Stimulated activated CD4-positive, alpha-beta T cell treated with anti-CD3 and anti-CD28 coated beads, Interleukin-15, amount 100 ng/mL, for 1 hour (primary cell): Measurements from ENCODE around the gene CTDNEP1.

ENCODE experiments used
- DNase-seq, 2 donors: peaks; one replicate each; pipeline ENCODE4 v3.0.0-alpha.2; 2020; ENCODE audit warnings: low read depth in 1 of 2, low spot score in 1 of 2

Gene CTDNEP1

DNA sequence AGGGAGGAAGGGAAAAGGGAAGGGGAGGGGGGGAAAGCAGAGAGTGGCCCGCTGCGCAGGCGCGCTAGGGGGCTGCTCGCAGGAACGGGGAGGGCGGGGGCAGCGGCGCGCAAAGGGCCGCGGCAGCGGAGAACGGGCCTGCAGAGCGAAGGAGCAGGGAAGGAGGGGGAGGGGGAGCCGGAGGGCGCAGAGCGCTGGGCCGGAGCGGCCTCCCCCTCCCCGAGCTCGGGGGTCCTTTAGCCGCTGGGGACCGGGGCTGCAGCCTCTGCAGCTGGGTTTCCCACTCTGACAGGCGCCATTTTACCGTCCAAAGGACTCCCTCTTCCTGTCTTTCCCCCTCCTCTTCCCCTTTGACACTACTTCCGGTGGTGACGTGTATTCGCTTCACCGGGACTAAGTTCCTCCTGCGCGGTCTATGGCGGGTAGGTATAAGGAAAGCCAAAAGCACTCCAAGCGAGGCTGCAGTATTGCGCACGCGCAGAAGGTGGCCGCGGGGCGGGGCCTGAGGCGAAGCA lies at the start of gene CTDNEP1:
Gene CTDNEP1 (minus strand): TSS at position 74 of the 515 bp plus-strand sequence. CDS start 438 bp downstream, outside the sequence.
- DNase-seq = peak; percentile 97 to 98

DNA sequence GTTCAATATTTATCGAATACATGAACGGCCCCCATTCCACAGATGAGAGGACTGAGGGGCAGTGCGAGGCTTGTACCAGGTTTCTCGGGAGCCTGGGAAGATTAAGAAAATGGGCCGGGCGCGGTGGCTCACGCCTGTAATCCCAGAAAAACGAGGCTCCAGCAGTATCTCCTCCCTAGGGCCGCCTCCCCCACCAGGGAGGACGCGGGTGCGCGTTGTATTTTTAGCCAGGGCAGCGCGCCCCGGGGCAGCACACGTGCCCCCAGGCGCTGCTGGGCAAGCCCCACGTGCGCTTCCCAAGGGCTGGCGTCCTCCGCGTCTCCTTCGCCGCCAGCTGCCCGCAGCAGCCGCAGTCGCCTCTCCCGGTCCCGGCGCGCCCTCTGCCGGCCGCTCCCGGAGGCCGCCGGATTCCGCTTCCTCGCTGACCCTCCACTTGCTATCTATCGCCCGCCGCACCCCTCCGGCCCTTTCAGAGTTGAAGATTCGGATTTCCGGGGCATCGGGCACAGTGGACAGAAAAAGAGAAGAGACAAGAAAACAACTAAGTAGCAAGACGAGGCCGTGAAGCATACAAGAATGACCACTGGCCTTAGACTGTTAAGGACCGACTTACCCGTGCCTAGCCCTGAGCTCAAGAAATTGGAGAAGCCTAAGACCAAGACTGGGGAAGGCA lies 44.8 kb upstream of the CTDNEP1 start:
- peak in 1 of 2 donors; percentile 58 for DNase-seq

DNA sequence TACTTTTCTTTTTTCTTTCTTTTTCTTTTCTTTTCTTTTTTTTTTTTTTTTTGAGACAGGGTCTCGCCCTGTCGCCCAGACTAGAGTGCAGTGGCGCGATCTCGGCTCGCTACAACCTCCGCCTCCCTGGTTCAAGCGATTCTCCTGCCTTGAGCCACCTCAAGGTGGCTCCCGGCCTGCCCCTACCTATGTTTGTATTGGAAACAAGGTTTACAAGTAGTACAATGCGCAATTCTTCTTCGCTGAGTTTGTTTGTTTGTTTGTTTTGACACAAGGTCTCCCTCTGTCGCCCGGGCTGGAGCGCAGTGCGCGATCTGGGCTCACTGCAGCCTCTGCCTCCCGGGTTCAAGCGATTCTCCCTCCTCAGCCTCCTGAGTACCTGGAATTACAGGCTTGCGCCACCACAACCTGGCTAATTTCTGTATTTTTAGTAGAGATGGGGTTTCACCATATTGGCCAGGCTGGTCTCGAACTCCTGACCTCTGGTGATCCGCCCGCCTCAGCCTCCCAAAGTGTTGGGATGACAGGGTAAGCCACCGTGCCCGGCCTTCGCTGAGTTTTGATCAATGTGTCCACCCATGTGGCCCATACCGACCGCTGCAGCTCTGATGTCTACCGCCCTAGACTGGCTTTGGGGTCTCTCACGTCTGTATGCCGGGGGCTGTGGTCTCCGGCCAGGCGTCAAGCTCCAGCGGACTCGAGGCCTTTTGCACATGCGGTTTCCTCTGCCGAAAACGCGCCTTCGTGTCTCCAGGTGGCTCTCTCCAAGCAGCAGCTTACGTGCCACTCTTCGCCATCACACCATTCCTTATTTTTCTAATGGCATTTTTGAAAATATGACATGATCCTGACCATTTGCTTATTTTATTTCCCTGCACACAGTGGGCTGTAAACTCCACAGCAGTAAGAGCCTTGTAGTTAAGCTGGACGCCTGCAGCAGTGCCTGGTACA lies 44.0 kb upstream of the CTDNEP1 start:
- DNase-seq = no peak

- peak; percentile 51 to 63 for DNase-seq
Observed at GRCh38 chr17:7294614-7295153, 43.1 kb upstream of the CTDNEP1 start, which contains the start of gene YBX2. YBX2 (minus strand) TSS chr17:7294639; CDS start chr17:7294500, 139 bp downstream.

DNA sequence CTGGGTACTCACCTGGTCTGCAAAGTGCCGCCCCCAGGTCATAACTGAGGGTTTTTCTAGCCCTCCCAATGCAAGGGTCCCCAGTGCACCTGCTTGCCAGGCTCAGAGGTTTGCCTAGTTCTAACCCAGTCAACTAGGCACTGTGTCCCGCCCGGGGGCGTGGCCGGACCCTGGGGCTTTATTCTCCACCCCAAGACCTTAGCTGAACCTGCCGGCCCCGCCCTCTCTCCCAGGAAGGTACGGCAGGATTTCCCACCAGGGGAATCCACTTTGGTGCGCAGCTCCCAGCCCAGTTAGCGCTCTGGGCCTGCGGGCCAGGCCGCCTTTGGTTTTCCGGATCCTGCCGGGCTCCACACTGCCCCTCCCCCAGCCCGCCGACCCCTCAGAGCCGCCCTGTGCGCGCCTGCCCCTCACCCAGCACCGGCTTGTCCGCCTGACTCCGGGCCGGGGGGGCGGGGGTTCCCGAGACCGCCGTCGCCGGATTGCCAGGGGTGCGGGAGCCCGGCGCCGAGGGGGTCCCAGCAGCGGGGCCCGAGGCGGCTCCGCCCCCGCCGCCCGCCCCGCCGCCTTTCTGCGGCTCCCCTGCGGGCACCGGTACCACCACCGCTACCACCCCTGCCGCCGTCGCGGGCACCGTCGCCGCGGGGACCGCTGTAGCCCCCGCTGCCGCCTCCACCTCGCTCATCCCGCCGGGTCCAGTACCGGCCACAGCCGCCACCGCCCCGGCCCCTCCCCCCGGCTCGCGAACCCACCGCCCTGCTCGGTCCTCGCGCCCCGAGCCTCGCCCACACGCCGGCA lies 42.5 kb upstream of the CTDNEP1 start:
- DNase-seq = no peak

GRCh38 chr17:7293159-7293558 lies 41.6 kb upstream of the CTDNEP1 start:
- no peak for DNase-seq

DNA sequence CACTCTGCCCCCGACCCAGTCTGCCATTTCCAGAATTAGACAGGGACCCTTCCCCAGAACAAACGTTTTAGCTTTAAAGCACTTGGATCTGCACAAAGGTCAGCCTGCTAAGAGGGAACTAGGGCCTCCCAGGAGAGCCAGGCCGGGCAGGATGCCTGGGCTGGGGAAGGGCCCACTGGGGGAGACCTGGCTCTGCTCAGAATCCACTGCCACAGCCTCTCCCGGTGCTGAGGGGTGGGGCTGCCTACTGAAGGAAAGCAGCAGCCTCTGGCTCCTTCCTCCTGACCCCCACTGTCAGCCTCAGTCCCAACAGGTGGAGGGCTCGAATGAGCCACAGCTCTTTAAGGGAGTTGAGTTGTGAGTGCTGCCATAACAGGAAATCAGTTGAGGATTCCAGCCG lies 41.2 kb upstream of the CTDNEP1 start:
- DNase-seq = no peak

- no peak for DNase-seq
Observed at GRCh38 chr17:7292194-7292593, 40.7 kb upstream of the CTDNEP1 start.

DNA sequence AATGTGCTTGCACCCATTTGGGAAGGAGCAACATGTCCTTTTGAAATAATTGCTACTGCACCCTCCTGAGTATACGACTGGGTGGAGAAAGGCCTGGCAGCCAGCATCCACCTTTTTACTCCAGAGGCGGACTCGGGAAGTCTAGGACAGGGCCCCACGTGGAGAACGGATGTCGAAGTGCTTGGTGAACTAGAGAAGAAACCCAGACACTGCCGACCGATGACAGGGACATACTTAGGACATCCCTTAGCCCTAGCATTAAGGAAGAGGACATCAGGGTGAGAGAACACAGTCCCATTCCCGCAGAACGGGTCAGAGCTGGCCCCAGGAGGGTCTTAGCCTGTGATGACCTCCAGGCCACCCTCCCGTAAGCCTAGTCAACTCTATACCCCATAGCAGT lies 39.2 kb upstream of the CTDNEP1 start:
- DNase-seq = no peak

DNA sequence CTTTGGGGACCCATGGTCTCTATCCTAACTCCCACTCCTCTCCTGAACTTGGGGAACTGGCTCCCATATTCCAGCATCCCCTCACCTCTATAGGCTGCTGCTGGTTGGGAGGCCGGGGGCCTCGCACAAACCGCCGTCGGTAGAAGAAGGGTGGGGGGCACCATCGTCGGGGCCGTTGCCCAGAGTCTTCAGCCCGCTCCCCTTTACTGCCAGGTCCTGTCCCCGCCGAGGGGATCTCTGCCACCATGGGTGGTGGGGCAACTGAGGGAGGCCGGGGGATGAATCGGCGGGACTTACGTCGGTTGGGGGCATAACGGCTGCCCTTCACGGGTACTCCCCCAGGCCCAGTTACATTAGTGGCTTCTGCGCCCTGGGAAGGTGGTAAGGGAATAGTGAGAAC lies 38.6 kb upstream of the CTDNEP1 start:
- no peak for DNase-seq

- DNase-seq = no peak
Observed at GRCh38 chr17:7289256-7290032, 37.9 kb upstream of the CTDNEP1 start.

DNA sequence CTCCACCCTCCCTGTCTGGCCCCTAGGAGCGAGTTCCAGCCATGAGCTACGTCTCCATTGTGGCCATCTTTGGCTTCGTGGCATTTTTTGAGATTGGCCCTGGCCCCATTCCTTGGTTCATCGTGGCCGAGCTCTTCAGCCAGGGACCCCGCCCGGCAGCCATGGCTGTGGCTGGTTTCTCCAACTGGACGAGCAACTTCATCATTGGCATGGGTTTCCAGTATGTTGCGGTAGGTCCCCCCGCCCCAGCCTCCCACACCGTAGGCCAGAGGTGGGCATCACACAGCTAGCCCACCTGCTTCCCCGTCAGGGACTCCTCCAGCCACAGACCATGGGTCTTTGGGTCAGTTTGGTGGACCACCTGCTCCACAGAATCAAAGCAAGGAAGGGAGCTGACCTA lies 34.1 kb upstream of the CTDNEP1 start:
- DNase-seq = no peak

GRCh38 chr17:7284911-7285310 lies 33.4 kb upstream of the CTDNEP1 start:
- no peak for DNase-seq

GRCh38 chr17:7283471-7284216 lies 32.1 kb upstream of the CTDNEP1 start:
- DNase-seq = no peak

GRCh38 chr17:7282752-7283321 lies 31.3 kb upstream of the CTDNEP1 start:
- DNase-seq = no peak

DNA sequence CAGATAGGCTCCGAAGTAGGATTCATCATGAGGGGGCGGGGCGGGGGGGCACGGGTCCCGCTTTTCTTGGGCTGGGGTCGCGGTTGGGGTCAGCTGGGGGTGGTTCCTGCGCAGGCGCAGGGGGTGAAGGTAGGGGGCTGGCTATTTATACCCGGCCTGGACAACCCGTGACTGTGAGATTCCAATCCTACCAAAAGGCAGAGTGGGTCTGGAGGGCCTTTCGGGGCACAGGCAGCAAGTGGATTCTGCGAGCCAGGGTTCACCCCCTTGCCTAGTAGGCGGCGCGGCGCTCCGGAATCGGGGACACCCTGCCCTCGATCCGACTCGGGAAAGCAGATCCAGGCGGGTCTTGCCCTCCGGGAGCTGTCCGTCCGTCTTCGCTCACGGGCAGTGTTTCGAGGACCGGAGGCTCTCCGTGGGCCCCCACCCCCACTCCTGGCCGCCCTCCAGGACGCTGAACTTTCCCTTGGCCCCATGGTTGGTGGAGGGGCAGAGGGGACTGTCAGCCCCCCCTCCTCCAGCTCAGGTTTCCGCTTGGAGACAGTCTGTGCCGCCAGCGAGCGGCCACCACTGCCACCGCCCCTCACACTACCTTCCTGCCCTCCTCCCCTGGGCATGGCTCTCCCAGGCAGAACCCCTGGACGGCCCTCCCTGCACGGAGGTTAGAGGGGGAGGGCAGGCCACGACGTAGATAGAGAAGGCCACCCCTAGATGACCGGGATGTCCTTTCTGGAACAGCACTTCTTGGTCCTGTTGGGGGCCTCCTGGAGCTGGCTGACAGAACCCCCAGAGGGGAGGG lies 30.6 kb upstream of the CTDNEP1 start:
- no peak for DNase-seq

DNA sequence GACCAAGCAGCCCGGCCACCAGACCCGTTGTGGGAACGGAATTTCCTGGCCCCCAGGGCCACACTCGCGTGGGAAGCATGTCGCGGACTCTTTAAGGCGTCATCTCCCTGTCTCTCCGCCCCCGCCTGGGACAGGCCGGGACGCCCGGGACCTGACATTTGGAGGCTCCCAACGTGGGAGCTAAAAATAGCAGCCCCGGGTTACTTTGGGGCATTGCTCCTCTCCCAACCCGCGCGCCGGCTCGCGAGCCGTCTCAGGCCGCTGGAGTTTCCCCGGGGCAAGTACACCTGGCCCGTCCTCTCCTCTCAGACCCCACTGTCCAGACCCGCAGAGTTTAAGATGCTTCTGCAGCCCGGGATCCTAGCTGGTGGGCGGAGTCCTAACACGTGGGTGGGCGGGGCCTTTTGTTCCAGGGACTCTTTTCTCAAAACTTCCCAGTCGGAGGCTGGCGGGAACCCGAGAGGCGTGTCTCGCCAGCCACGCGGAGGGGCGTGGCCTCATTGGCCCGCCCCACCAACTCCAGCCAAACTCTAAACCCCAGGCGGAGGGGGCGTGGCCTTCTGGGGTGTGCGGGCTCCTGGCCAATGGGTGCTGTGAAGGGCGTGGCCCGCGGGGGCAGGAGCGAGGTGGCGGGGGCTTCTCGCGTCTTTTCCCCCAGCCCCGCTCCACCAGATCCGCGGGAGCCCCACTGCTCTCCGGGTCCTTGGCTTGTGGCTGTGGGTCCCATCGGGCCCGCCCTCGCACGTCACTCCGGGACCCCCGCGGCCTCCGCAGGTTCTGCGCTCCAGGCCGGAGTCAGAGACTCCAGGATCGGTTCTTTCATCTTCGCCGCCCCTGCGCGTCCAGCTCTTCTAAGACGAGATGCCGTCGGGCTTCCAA lies 29.8 kb upstream of the CTDNEP1 start, which contains the start of gene SLC2A4:
Gene SLC2A4 (plus strand): TSS at position 645 of the 879 bp plus-strand sequence. CDS start 217 bp downstream, at position 862.
- peak; percentile 64 to 87 for DNase-seq
